IPS DF 6.9 (cell line): ENCODE measurements around the gene POU2AF1.

Experiments
- DNase-seq: peaks from one replicate; pipeline ENCODE4 v3.0.0-alpha.2; 2013; ENCODE audit warnings: low read depth, low spot score
- H3K27ac ChIP-seq: one replicate; pipeline ENCODE4 v1.5.1; 2013; ENCODE audit warnings: low read length, control low read depth
- H3K27me3 ChIP-seq: 2 replicates; pipeline ENCODE4 v1.6.1; 2013; ENCODE audit warnings: mild to moderate bottlenecking, low read length; ENCODE audit not compliant: control insufficient read depth, insufficient read depth
- H3K36me3 ChIP-seq: 2 replicates; pipeline ENCODE4 v1.6.1; 2013; ENCODE audit warnings: low read length; ENCODE audit not compliant: control insufficient read depth, insufficient read depth
- H3K4me1 ChIP-seq: 2 replicates; pipeline ENCODE4 v1.6.1; 2013; ENCODE audit warnings: low read length; ENCODE audit not compliant: control insufficient read depth, insufficient read depth
- H3K4me3 ChIP-seq: 2 replicates; pipeline ENCODE4 v1.5.1; 2013; ENCODE audit warnings: mild to moderate bottlenecking, low read length
- H3K9me3 ChIP-seq: 2 replicates; pipeline ENCODE4 v1.6.1; 2013; ENCODE audit warnings: low read length, inconsistent platforms; ENCODE audit not compliant: control insufficient read depth, insufficient read depth
- WGBS: extraction: QIAGEN DNeasy Blood & Tissue Kit; methylation state at CpG from one replicate; pipeline ENCODE4 v1.1.7; 2013; ENCODE audit warnings: mixed read lengths, missing lambda C conversion rate; ENCODE audit not compliant: insufficient read length, insufficient coverage; 5-methylcytosine and 5-hydroxymethylcytosine counted together

POU2AF1 gene

DNA sequence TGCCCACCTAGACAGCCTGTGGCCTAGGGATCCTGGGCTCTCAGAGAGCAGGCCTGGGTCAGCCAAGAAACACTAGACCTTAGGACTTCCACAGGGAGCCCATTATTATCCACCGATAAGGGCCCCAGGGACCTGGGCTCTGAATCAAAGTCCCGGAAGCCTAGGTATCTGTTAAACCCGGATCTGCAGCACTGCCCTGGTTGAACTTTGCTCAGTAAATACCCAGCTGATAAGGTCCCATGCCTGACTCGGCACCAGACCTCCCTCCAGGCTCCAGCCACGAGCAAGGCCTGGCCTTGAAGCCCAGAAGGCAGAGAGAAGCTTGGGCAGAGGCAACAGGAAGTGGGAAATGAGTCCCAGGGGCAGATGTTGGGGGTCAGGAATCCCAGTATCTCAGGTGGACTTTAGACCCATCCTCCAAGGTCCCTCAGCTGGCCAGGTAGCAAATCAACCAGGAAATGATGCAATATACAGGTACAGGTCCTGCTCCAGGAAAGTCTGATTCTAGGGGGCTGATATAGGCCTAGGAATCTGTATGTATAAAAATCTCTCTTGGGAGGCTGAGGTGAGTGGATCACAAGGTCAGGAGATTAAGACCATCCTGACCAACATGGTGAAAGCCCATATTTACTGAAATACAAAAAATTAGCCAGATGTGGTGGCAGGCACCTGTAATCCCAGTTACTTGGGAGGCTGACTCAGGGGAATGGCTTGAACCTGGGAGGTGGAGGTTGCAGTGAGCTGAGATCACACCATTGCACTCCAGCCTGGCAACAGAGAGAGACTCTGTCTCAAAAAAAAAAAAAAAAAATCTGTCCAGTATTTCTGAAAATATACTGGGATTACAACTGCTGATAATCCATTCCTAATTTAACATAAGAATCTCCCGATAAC, 18.7 kb downstream of the POU2AF1 start:
- Histone ChIP-seq H3K4me3 (no peak overlapping the region), H3K27me3 (no peaks in the 10 kb centered on the region), H3K9me3 (no peaks in the 10 kb centered on the region), H3K36me3 (no peaks in the 10 kb centered on the region), H3K27ac (no peak overlapping the region), H3K4me1 (no peaks in the 10 kb centered on the region)
- no peak for DNase-seq
- no CpG with 5 or more reads among the region's 6 CpGs for whole genome bisulfite sequencing

DNA sequence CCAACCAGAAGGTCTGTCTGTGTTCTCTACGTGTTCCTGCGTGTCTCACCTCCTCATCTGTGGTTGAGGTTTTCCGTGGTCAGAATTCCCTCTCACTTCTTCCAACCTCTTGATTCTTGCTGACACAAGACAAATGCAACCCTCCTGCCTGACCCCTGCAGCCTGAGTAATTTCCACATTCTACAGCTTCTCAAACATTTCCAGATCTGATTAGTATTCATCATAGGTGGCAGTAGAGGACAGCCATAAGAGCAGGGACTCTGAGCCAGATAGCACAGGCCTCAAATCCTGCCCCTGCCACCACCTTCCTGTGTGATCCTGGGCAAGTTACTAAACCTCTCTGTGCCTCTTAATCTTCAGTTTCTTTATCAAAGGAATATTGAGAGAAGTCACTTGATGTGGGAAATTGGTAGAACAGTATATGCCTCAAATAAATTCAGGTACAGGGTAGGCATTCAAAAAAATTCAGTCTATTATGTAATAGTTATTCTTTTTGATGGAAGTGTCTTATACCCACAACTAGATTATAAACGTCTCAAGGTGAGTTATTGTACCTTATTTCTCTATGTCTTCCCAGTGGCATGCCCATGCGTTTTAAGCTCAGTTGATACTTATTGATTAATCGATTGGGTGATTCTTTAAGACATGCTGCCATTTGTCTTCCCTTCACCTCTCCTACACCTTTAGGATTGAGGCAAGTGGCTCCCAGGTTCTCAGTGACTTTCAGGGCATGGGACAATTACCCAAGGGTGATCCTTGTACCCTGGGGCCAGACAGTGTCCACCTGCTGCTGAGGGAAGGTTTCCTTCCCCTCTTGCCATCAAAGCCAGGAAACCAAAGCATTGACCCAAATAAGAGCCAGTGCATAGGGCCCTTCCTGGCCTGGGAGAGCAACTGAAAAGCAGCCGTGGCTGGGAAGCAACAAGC, 19.6 kb downstream of the POU2AF1 start:
- H3K4me1 ChIP-seq: no peaks in the 10 kb centered on the region
- DNase-seq: no peak

DNA sequence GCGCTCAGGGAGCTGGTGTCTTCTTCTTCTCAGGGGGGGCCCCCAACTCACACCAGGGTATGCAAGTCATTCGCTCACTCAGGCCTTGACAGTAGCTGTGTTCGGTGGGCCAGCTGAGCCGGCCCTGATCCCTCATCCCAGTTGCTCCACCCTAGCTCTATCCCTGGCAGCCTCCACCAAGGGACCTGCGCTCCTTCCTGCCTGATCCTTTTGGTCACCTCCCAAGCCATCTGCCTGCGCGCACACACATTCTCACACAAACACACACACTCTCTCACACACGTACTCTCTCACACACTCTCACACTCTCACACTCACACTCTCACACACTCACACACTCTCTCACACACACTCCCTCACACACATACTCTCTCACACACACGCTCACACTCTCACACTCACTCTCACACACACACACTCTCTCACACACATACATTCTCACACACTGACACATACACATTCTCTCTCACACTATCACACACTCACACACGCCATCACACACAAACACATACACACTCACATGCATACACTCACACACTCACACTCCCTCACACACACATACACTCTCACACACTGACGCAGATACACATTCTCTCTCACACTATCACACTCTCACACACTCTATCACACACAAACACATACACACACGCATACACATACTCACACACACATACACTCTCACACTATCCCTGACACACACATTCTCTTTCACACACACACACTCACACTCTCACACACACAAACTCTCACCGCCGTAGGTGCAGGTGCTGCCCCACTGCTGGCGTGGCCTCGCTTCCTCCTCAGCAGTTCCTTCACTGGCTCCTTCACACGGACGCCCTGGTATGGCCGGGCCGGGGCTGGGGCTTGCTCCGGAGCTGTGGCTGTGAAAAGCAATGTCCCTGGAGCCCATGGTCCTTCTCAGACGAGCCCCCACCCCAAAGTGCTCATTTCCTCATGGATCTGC, 20.8 kb downstream of the POU2AF1 start:
- Histone ChIP-seq H3K27ac (no peak overlapping the region), H3K4me3 (no peak overlapping the region), H3K4me1 (no peaks in the 10 kb centered on the region), H3K9me3 (no peaks in the 10 kb centered on the region), H3K27me3 (no peaks in the 10 kb centered on the region), H3K36me3 (no peaks in the 10 kb centered on the region)
- over 99% methylated on average over 7 of the region's 22 CpGs for WGBS
- DNase-seq: no peak

More for the DNA sequence above, 19.6 kb downstream of the POU2AF1 start:
- no CpG with 5 or more reads among the region's 7 CpGs for WGBS
- Histone ChIP-seq H3K36me3 (no peaks in the 10 kb centered on the region), H3K27ac (no peak overlapping the region), H3K27me3 (no peaks in the 10 kb centered on the region), H3K9me3 (no peaks in the 10 kb centered on the region), H3K4me3 (no peak overlapping the region)

DNA sequence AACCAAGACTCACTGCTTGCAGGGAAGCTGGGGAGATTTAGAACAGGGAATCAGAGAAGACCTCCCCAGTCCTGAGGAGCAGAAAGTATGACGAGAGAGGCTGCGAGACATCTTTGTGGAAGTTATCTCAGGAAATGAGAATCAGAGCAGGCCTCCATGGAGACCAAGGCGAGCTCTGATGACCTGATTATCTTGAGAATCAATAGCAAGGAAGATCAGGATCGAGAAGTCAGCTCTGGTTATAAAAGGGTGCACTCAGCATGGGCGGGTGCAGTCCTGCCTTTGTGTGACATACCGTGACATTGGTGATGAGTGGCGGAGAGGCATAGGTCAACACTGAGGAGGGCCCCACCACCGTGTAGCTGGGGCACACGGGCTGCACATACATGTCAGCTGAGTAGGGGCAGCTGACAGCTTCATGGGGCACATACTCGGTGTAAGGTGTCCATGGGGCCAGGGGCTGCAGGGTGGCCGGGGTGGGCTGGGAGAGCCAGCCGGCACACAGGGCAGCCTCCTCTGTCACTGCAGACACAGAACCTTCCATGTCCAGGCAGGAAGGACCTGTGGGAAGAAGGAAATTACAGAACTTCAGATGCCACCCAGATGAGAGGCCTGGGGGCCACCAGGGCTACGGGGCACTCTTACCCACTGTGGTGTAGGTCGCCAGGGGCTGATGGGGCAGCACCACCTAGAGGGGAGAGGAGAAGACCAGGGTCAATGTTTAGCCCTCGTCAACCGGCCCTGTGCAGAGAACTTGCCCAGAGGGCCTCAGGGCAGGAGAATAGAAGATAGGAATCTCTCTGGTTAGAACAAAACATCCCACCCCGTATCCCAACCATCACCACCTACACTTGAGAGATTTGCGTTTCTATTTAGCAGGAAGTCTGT, 21.7 kb downstream of the POU2AF1 start:
- Histone ChIP-seq H3K4me1 (no peaks in the 10 kb centered on the region), H3K27me3 (no peaks in the 10 kb centered on the region), H3K36me3 (no peaks in the 10 kb centered on the region), H3K4me3 (no peak overlapping the region), H3K9me3 (no peaks in the 10 kb centered on the region), H3K27ac (no peak overlapping the region)
- DNase-seq: no peak
- no CpG with 5 or more reads among the region's 18 CpGs for WGBS

DNA sequence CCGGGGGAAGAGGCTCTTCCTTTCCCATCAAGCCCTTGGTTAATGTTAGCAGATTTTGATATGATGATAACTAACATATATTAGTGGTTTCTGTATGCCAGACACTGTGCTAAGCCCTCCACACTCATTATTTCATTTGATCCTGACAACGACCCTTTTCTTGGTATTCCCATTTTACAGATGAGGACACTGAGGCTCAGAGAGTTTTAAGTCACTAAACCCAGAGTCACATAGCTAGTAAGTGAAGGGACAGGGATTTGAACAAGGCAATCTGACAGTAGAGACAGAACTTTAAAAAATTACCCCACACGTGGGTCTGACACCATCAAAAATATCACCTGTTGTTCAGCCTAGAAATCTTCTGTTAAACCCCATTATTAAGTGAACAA, 22.4 kb downstream of the POU2AF1 start:
- H3K4me3 ChIP-seq: no peak overlapping the region
- no peak overlapping the region for H3K27ac ChIP-seq

DNA sequence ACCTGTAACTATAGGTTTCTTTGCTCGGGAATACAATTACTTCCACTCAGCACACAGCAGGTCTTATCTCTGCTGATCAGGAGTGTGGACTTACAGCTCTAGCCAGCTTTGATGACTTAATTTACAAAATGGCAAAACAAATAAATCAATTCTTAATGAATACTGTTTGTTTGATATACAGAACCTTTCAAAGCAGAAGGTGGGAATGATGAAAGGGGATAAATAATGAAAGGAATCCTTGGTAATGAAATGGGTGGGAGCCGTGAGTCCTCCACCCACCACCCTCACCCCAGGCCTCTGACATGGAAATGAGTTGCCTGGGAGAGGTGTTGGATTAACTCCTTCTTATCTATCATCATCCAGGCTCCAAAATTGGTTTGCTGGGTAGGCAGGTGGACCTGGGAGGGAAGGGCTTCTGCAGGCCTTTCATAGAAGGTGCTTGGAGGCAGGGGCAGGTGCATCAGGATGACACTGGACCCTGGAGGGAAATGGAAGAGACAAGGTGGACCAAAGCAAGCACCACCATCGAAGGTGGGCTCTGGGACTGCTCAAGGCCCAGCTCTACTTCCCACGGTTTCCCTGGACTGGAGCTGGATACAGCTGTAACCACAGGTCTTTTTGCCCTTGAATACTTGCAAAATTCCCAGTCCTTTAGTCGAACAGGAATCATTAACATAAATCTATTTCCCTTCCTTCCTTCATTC, 23.0 kb downstream of the POU2AF1 start:
- Histone ChIP-seq H3K27ac (no peak overlapping the region), H3K4me1 (no peaks in the 10 kb centered on the region), H3K9me3 (no peaks in the 10 kb centered on the region), H3K36me3 (no peaks in the 10 kb centered on the region), H3K4me3 (no peak overlapping the region), H3K27me3 (no peaks in the 10 kb centered on the region)
- DNase-seq: no peak
- no CpG with 5 or more reads among the region's 5 CpGs for WGBS

More for the DNA sequence above, 22.4 kb downstream of the POU2AF1 start:
- H3K27me3 ChIP-seq: no peaks in the 10 kb centered on the region
- no peak for DNase-seq
- no peaks in the 10 kb centered on the region for H3K36me3 ChIP-seq
- no peaks in the 10 kb centered on the region for H3K4me1 ChIP-seq
- H3K9me3 ChIP-seq: no peaks in the 10 kb centered on the region
- WGBS: no CpG with 5 or more reads among the region's 3 CpGs

DNA sequence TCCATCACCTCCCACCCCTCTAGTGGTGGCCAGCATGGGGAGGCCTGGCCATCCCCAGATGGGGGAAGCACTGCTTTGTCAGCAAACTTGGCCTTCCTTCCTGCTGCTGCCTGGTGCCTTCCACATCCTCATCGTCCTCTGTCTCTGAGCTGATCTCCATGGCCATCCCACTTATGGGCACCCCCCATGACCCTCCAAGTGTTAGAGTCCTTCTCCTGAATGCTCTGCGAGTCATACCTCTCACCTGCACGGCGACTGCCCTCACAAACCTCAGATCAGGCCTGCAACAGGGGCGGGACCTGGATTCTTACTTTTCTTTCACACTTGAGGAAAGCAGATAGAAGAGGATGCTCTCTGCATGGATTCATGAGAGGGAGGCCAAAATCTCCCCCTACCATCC, 24.0 kb downstream of the POU2AF1 start:
- no peak for DNase-seq
- Histone ChIP-seq H3K4me1 (no peaks in the 10 kb centered on the region), H3K27ac (no peak overlapping the region), H3K4me3 (no peak overlapping the region), H3K36me3 (no peaks in the 10 kb centered on the region), H3K27me3 (no peaks in the 10 kb centered on the region), H3K9me3 (no peaks in the 10 kb centered on the region)
- no CpG with 5 or more reads among the region's 5 CpGs for WGBS

DNA sequence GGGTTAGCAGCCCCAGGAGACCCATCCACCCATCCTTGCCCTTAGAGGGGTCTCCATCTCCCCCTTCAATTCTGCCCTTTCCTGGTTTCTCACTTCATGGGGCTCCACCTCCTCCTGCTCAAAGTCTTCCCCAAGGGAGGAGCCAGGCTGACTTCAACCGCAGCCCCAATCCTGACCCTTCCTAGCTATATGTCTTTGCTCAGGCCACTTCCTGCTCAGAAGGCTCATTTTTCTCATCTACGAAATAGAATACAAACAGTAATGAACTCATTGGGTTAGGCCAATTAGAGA, 24.5 kb downstream of the POU2AF1 start:
- H3K9me3 ChIP-seq: no peaks in the 10 kb centered on the region
- no peak overlapping the region for H3K27ac ChIP-seq
- H3K36me3 ChIP-seq: no peaks in the 10 kb centered on the region
- DNase-seq: no peak
- H3K4me1 ChIP-seq: no peaks in the 10 kb centered on the region
- no peak overlapping the region for H3K4me3 ChIP-seq
- no CpG with 5 or more reads among the region's 2 CpGs for whole genome bisulfite sequencing
- no peaks in the 10 kb centered on the region for H3K27me3 ChIP-seq
